Measurements from ENCODE around the gene NRXN3.

- TF ChIP-seq CTCF (IDR thresholded peaks at IDR 0.05; ENCODE audit: low read depth, low read length, missing input control), result no peak
- TF ChIP-seq EGR1 (IDR thresholded peaks at IDR 0.05; ENCODE audit: low read depth in 2 of 2), result no peak
- TF ChIP-seq HNF4G (IDR thresholded peaks at IDR 0.05), result no peak
These were observed 1461.1 kb downstream of the NRXN3 start for GRCh38 chr14:79631276-79631675.
